Smooth muscle cell (in vitro differentiated cells): ENCODE data around the gene ZNF514. TPM values are rescaled to one million over a fixed set of nuclear protein-coding genes. Genes with fewer than 3 reads are reported as not detected.

Source experiments
- DNase-seq: peaks from one replicate; lab custom pipeline; 2025; ENCODE audit not compliant: unreplicated experiment; lab: John Stamatoyannopoulos, UW
- H2AFZ ChIP-seq: fragments of 200-600 bp; sonication (generic); 2 replicates; pipeline ENCODE4 v1.6.0; 2016; ENCODE audit warnings: antibody characterized with exemption, low read depth, mild to moderate bottlenecking
- H3F3A ChIP-seq: fragments of 200-600 bp; sonication (generic); 2 replicates; pipeline ENCODE4 v1.6.0; 2017; ENCODE audit warnings: antibody characterized with exemption, low read depth
- H3K27ac ChIP-seq: fragments of 200-600 bp; sonication (generic); 2 replicates; pipeline ENCODE4 v1.5.1; 2016; ENCODE audit warnings: low read depth, mild to moderate bottlenecking
- H3K27me3 ChIP-seq: fragments of 200-600 bp; sonication (generic); 2 replicates; pipeline ENCODE4 v1.6.1; 2016; ENCODE audit warnings: low read depth, mild to moderate bottlenecking
- H3K36me3 ChIP-seq: fragments of 200-600 bp; sonication (generic); 2 replicates; pipeline ENCODE4 v1.5.1; 2016; ENCODE audit warnings: low read depth
- H3K4me1 ChIP-seq: fragments of 200-600 bp; sonication (generic); 2 replicates; pipeline ENCODE4 v1.5.1; 2016; ENCODE audit warnings: low read depth
- H3K4me2 ChIP-seq: fragments of 200-600 bp; sonication (generic); 2 replicates; pipeline ENCODE4 v1.6.0; 2016; ENCODE audit warnings: mild to moderate bottlenecking
- H3K4me3 ChIP-seq: fragments of 200-600 bp; sonication (generic); 2 replicates; pipeline ENCODE4 v1.5.1; 2016; ENCODE audit warnings: mild to moderate bottlenecking
- H3K79me2 ChIP-seq: fragments of 200-600 bp; sonication (generic); 2 replicates; pipeline ENCODE4 v1.6.0; 2016; ENCODE audit warnings: low read depth, mild to moderate bottlenecking
- H3K9ac ChIP-seq: fragments of 200-600 bp; sonication (generic); 2 replicates; pipeline ENCODE4 v1.6.0; 2016; ENCODE audit warnings: low read depth
- H3K9me3 ChIP-seq: fragments of 200-600 bp; sonication (generic); replicated peaks from 2 replicates; pipeline ENCODE4 v1.5.1; 2016; ENCODE audit warnings: low read depth
- H4K20me1 ChIP-seq: fragments of 200-600 bp; sonication (generic); 2 replicates; pipeline ENCODE4 v1.6.0; 2016; ENCODE audit warnings: low read depth
- CTCF ChIP-seq: fragments of 200-600 bp; sonication (generic); IDR thresholded peaks from 2 replicates; pipeline ENCODE4 v1.5.1; 2017; ENCODE audit warnings: borderline replicate concordance, mild to moderate bottlenecking, antibody characterized with exemption; ENCODE audit not compliant: insufficient read depth, poor library complexity, severe bottlenecking
- WGBS: methylation state at CpG from one replicate; pipeline ENCODE4 v1.1.7; 2016; ENCODE audit warnings: low lambda C conversion rate; 5-methylcytosine and 5-hydroxymethylcytosine counted together
- polyA plus RNA-seq: library from polyadenylated mRNA; unstranded; fragments of >200 nt; fragmentation: Nextera tagmentation; extraction: Ambion mirVana; gene quantifications from 2 replicates; pipeline ENCODE4 v1.2.1, GENCODE V29; 2016
- total RNA-seq: library from RNA; depleted of rRNA; stranded (reverse); fragments of >200 nt; gene quantifications from 2 replicates; pipeline ENCODE4 v1.2.3, GENCODE V29; 2014

Gene ZNF514
- total and polyA plus RNA-seq, 2 experiments from 2014 or later: 2.7 to 6.1 TPM

- Histone ChIP-seq H3K4me3 (no peak overlapping the region), H3K27ac (no peak overlapping the region), H3K36me3 (peaks cover 3% of the 10 kb centered on the region), H2AFZ (no peak overlapping the region), H3K79me2 (peaks cover 26% of the 10 kb centered on the region), H3K27me3 (no peaks in the 10 kb centered on the region), H3K9me3 (no peaks in the 10 kb centered on the region), H3K4me1 (no peaks in the 10 kb centered on the region), H3F3A (no peaks in the 10 kb centered on the region), H3K4me2 (no peak overlapping the region), H4K20me1 (peaks cover 5% of the 10 kb centered on the region), H3K9ac (no peak overlapping the region)
- no peak for DNase-seq
- WGBS: 92% methylated on average over 2 of the region's 2 CpGs
- no peak for TF ChIP-seq CTCF
Measured at GRCh38 chr2:95174031-95174542, 14.4 kb upstream of the ZNF514 start.

GRCh38 chr2:95171902-95172301, 12.3 kb upstream of the ZNF514 start:
- TF ChIP-seq CTCF: no peak
- H3K79me2 ChIP-seq: peaks cover 27% of the 10 kb centered on the region
- no peaks in the 10 kb centered on the region for H3K27me3 ChIP-seq
- WGBS: 93% methylated on average over 7 of the region's 7 CpGs
- no peak overlapping the region for H3K9ac ChIP-seq
- no peaks in the 10 kb centered on the region for H3F3A ChIP-seq
- no peaks in the 10 kb centered on the region for H3K9me3 ChIP-seq
- no peak overlapping the region for H2AFZ ChIP-seq
- DNase-seq: no peak
- no peak overlapping the region for H3K4me3 ChIP-seq
- H3K4me2 ChIP-seq: no peak overlapping the region
- no peaks in the 10 kb centered on the region for H3K4me1 ChIP-seq
- no peaks in the 10 kb centered on the region for H3K36me3 ChIP-seq
- H4K20me1 ChIP-seq: peaks cover 5% of the 10 kb centered on the region
- H3K27ac ChIP-seq: no peak overlapping the region

- no peaks in the 10 kb centered on the region for H3F3A ChIP-seq
- peaks cover 16% of the 10 kb centered on the region for H3K79me2 ChIP-seq
- peaks cover 8% of the 10 kb centered on the region for H3K4me1 ChIP-seq
- no peak overlapping the region for H3K27ac ChIP-seq
- H4K20me1 ChIP-seq: no peaks in the 10 kb centered on the region
- no peak for DNase-seq
- no peak for TF ChIP-seq CTCF
- no peaks in the 10 kb centered on the region for H3K9me3 ChIP-seq
- H3K4me3 ChIP-seq: peak overlapping the region; percentile 64
- H3K27me3 ChIP-seq: no peaks in the 10 kb centered on the region
- H3K4me2 ChIP-seq: peak overlapping the region; percentile 94
- peak overlapping the region; percentile 91 for H3K9ac ChIP-seq
- H3K36me3 ChIP-seq: no peaks in the 10 kb centered on the region
- WGBS: 12% methylated on average over 16 of the region's 16 CpGs
- H2AFZ ChIP-seq: peak overlapping the region; percentile 76
Measured at GRCh38 chr2:95166065-95166763, 6.6 kb upstream of the ZNF514 start.
